HG03025 (cell line): ENCODE data around the gene MAPK8IP2.

Experiments
- ATAC-seq: cut with Tn5 transposase; IDR thresholded peaks from one replicate; pipeline ENCODE4 v1.9.1; 2021; ENCODE audit warnings: mild to moderate bottlenecking, moderate library complexity; ENCODE audit not compliant: unreplicated experiment, low FRiP score

MAPK8IP2 gene

DNA sequence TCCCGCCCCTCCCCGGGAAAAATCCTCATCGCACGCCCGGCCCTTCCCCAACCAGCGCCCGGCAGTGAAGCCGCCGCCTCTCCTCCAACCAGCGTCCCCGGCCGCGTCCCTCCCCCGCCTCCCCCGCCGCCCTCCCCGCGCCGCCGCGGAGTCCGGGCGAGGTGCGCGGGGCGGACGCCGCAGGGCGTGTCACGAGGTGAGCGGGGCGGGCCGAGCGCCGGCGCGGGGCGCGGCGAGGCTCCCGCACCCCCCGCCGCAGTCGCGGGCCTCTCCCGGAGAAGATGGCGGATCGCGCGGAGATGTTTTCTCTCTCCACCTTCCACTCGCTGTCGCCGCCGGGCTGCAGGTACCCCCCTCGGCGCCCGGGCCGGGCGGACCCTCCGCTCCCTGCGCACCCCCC, at the start of gene MAPK8IP2:
Gene MAPK8IP2, plus strand, starts transcription at position 256 of the 400 bp plus-strand sequence. Its CDS starts 26 bp downstream, at position 282.
- no peak for ATAC-seq

DNA sequence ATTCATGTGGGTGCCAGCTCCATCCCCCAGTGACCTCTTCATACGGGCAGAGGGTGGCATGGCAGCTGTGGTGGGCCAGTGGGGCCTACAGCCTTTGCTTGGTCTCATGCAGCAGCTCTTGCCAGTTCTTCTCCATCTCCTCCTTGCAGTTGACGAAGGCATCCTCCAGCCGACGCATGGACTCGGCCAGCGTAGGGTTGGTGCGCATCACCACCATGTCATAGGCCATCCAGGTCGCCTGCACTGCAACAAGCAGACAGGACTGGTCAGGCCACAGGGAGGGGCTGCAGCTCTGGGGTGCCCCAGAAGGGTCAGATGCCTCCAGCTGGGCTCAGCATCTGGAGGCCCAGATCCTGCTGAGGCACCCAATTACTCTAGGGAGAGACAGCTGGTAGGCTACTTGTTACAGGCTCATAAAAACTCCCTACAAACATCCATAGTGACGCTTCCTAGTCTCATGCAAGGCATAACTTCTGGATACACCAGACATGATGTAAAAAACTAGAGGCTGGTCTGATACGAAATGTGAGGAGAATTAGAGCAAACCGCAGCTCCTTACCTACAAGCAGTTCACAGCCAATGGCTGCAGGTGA, 49.3 kb upstream of the MAPK8IP2 start:
- ATAC-seq, result no peak

DNA sequence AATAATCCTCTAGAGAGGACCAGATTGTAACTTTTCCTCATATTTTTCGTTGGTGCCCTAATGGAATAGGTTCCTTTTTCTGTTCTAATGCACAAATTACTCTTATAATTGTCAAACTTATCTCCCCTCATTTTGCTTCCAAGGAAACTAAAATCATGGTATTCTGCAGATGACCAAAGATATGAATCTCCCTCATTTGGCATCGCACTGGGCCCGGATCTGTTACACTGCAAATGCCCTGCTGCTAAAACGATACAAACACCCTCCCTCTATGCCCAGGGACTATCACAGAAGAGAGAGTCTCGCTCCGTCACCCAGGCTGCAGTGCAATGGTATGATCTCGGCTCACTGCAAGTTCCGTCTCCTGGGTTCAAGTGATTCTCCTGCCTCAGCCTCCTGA, 47.3 kb upstream of the MAPK8IP2 start:
- ATAC-seq, result no peak

DNA sequence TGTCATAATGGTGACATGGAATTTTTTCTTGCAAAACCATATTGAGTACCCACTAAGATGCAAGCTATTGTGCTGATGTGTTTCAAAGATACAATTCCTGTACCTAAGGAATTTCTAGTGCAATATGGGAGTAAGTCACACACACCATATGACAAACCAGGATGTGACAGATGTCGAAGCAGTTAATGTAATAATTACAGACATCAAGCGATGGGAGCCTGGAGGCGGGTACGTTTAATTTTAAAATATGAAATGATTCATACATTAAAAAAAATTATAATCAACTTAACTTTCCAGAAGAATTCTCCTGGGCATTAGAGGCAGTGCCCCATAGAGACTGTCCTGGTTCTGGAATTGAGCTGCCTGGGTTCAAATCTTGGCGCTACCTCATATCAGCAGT, 43.9 kb upstream of the MAPK8IP2 start:
- ATAC-seq, result no peak

DNA sequence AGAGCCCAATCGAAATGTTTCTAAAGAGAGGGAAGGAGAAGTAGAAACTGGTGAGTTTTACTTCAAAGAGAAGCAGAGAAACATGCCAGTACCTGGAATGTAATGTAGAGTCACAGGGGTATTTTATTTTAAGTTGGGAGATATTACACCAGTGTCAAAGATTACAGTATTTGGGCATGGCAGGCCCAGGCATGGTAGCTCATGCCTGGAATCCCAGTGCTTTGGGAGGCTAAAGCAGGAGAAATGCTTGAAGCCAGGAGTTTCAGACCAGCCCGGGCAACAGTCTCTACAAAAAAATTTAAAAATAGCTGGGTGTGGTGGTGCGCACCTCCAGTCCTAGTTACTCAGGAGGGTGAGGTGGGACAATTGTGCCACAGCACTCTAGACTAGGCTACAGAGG, 40.6 kb upstream of the MAPK8IP2 start:
- ATAC-seq, result no peak

DNA sequence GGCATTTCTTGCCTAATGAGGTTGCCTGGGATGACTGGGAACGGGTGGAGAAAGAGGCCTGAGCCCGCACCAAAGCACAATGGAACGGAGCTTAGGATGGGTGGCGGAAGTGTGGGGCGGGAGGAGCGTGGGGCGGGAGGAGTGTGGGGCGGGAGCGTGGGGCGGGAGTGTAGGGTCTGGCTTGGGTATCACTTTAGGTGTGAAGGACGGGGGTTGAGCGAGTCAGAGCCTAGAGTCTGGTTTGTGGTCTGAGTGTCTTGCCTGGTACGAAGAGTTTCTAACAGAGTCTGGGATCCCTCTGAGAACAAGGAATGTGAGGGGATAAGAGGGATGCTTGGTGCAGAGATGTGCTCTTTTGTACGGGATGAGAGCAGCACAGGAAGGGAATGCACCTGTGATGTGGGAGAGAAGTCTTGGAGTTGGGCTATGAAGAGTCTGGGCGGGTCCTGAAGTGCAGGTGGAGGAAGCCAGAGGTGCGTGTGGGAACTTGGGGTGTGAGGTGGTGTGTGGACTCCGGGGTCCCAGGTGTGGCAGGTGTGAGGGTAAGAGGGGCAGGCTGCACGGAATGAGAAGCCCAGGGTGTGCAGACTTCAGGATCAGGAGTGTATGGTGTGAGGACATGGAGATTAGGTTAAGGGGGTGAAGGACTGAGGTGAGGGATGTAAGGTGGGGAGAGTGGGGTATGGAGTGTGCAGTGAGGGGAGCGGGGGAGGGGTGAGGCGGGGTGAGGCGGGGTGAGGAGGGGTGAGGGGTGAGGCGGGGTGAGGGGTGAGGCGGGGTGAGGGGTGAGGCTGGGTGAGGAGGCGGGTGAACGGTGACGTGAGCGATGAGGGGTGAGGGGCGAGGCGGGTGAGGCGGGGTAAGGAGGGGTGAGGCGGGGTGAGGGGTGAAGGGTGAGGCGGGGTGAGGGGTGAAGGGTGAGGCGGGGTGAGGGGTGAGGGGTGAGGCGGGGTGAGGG, 38.9 kb upstream of the MAPK8IP2 start:
- ATAC-seq, result no peak

DNA sequence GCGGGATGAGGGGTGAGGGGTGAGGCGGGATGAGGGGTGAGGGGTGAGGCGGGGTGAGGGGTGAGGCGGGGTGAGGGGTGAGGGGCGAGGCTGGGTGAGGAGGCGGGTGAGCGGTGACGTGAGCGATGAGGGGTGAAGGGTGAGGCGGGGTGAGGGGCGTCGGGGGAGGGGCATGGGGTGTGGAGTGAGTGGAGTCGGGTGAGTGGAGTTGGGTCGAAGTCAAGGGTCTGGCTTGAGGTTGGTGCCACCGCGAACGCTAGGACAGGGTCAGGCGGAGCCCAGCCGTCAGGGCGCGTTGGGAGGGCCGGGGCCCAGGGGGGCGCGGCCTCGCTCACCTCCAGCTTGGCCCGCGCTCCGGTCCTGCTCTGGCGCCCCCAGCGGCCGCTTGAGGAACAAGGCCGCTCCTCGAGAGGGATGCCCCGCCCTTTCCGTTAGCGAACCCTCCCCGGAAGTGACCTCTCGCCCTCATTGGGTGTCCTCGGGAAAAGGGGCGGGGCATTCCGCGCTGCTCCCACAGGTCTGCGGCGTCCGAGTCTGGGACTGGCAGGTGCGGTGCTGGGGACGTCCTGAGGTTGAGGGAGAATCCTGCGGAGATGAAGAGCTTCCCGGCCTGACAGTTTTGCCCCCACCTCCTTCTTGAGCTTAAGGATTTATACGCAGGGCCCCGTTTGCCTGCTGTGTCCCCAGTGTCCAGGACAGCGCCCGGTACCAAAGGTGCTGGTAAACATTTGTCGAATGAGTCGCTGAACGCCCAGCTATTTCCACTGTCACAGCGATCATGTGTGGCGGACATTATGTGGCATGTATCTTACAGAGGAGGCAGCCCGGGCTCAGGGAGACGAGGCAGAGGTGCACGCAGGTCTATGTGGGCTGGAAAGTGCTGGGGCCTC, 37.8 kb upstream of the MAPK8IP2 start, which contains the start of gene SYCE3:
Gene SYCE3, minus strand, starts transcription at position 397 of the 890 bp plus-strand sequence. CDS start 6,514 bp downstream, outside the sequence.
- peak; percentile 91 for ATAC-seq

DNA sequence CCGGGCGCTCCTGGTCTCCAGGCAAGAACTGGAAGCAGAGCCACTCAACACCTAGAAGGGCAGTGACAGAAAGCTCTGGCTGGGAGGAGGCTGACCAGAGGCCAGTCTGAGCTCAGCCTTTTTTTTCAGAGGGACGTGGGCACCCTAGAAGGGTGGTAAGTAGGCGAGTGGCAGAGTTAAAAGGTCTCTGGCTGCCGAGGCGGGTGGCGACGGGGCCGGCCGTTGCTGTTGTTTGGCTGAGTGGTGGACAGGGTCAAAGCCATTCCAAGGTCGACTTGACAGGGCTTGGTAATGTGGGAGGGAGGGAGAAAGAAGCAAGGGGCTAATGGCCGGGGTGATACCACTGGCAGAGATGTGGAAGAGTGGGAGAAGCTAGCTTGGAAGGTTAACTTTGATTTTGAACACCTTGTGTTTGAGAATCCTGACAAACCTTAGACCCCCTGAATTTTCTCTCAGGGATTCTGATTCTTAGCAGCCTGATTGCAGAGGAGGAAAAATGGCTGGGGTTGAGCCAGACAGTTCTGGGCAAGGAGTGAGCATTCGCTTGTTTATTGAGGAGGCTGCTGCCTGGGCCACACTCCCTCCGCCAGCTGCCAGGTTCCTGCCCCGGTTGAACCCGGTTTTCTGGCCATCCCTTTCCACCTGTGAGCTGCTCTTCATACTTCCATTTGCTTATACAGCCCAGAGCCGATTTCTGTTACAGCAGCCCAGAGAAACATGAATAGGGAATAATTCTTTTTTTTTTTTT, 37.0 kb upstream of the MAPK8IP2 start:
- ATAC-seq, result no peak

DNA sequence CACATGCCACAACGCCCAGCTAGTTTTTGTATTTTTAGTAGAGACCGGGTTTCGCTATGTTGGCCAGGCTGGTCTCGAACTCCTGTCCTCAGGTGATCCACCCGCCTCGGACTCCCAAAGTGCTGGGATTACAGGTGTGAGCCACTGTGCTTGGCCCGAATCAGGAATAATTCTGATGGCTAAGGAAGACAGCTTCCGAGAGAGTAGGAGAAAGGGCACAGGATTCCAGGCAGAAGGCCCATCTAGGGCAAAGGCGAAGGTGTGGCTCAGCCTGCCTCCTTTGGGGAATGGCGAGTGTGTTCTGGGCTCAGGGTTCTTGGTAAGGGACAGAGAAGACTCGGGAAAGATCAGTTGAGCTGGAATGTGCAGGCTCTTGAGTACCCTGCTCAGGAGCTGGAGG, 36.3 kb upstream of the MAPK8IP2 start:
- ATAC-seq, result no peak

DNA sequence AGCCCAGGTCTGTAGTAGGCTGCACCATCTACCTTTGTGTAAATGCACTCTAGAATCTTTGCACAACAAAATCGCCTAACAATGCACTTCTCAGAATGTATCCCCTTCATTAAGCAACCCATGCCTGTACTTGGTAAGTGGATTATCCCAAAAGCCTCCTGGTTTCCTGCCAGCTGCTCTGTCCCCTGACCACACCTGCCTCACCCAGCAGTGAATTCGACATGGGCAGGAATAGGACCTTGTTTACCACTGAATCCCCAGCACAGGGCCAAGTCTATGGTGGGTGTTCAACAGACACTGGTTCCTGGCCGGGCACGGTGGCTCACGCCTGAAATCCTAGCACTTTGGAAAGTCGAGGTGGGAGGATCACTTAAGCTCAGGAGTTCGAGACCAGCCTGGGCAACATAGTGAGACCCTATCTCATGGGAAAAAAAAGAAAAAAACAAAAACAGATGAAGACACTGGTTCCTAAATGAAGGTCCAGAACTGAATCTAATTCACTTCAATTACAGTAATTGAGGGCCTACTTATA, 32.8 kb upstream of the MAPK8IP2 start:
- no peak for ATAC-seq

DNA sequence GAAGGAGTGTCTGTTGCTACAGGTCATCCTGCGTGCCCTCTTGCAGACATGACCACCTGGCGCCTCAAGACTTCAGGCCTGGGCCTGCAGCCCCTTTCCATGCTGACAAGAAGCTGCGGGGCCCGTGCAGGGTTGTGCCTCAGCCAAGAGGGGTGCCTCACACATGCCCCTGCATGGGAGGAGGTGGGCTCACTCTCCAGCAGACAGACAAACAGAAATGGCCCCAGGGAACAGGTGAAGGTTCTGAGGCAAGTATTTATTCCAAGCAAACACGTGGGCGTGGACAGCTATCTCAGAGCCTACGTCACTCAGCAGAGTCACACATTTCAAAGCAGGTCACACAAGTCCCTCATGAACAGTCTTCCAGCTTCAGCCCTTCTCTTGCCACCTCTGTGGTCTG, 32.0 kb upstream of the MAPK8IP2 start:
- no peak for ATAC-seq

DNA sequence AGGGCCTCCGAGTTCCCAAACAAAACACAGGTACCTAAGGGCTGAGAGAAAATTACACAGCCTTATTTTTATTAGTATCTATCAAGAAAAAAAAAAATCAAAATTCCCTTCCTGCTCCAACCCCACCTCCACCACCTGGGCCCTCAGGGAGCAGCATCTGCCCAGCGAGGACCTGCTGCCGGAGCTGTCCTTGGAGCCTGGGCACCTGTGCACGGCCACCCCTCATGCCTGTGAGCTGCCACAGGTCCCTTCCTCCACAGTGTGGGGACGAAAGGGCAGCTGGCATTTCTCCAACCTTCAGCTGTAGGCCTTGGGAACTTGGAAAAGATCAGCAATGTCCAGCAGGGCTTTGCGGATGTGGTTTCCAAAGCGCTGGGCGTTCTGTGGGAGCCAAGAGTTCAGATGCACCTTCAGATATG, 31.5 kb upstream of the MAPK8IP2 start:
- ATAC-seq, result no peak

DNA sequence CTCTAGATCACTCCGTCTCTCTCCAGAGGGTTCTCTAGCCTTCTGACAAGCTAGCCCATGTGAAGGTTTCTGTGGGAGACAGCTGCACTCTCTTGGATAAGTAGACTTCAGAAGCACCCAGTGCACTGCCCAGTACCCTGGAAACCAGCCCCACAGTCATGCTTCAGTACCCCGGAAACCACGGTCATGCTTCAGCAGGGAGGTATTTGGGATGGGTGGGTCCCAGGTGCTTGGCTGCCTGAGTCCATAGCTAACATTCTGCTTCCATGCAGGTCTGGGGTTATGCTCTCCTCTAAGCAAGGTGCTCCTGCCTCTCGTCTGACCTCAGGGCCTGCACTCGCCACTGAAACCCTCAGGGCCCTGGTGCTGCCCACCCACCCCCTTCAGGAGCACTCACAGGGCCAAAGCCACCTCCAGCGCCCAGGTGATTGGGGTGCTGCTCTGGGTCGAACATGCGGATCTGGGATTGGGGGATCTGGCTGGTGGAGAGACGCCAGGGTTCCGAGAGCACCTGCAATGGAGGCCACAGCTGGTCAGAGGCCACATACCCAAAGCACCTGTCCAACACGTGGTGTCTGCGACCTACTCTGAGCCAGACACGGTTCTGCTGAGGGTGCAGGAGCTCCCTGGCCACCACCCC, 30.6 kb upstream of the MAPK8IP2 start:
- no peak for ATAC-seq

DNA sequence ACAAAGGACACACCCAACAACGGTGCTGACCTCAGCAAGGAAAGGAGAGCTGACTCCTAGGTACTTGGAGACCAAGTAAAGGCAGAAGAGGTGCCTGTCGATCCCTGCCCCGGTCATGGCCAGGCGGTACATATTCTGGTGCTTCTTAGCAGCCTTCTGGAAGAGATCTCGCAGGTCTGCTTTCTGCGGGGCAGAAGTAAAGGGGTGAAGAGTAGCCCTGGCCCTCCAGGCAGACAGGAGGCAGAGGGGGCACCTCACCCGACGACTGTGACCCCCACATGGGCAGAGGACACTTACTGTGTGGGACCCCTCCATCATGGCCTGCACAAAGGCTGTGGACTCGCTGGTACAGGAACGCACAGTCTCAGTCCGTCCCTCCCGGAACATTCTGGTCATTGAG, 29.7 kb upstream of the MAPK8IP2 start:
- no peak for ATAC-seq

DNA sequence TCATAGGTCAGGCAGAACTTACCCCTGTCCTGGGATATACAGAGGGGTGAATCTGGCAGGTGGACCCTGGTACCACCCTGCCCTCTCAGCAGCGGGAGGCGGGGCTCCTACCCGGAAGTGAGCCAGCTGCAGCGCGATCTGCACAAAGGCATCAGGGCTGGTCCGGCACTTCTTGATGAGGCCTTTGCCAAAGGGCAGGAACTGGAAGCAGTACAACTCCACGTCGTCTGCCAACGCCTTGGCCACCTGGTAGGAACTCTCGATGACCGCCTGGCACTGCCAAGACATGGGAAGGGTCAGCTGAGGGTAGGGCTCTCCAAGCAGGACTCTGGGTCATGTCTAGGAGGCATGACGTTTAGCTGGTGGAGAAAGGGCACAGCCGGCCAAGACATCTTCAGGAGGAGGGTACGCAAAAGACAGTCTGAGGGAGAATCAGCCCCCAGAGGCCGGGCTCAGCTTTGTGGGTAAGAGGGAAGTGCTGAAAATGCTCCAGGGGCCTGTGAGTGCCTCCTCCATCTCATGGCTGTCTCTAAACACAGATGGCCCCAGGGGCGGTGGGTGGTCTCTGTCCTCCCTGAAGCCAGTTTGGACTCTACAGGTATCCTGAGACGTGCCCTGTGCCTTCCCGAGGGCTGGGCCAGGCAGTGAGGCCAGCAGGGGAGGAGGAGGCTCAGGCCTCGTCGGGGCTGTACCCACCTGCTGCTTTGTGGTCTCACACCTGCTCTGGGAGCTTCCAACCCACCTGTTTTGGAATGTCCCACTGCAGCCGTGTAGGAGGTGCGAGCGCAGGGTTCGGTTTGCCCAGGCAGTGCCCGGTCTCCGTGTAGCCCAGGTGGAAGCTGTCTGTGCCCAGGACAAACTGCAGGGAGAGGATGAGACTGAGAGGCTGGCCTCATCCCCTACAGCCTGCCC, 29.1 kb upstream of the MAPK8IP2 start:
- ATAC-seq, result no peak

DNA sequence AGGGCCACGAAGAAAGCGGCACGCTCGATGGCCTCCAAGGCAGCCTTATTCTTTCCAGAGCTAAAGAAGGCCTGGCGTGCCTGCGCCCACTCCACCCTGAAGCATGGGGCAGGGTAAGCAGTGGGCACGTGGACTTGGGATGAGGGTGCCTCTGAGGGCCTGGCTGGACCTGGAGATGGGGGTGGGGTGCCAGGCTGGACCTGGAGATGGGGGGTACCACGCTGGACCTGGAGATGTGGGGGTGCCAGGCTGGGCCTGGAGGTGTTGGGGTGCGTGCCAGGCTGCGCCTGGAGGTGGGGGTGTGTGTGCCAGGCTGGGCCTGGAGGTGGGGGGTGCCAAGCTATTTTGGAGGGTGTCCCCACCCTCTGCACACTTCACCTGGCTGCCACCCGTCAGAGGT, 27.6 kb upstream of the MAPK8IP2 start:
- no peak for ATAC-seq

DNA sequence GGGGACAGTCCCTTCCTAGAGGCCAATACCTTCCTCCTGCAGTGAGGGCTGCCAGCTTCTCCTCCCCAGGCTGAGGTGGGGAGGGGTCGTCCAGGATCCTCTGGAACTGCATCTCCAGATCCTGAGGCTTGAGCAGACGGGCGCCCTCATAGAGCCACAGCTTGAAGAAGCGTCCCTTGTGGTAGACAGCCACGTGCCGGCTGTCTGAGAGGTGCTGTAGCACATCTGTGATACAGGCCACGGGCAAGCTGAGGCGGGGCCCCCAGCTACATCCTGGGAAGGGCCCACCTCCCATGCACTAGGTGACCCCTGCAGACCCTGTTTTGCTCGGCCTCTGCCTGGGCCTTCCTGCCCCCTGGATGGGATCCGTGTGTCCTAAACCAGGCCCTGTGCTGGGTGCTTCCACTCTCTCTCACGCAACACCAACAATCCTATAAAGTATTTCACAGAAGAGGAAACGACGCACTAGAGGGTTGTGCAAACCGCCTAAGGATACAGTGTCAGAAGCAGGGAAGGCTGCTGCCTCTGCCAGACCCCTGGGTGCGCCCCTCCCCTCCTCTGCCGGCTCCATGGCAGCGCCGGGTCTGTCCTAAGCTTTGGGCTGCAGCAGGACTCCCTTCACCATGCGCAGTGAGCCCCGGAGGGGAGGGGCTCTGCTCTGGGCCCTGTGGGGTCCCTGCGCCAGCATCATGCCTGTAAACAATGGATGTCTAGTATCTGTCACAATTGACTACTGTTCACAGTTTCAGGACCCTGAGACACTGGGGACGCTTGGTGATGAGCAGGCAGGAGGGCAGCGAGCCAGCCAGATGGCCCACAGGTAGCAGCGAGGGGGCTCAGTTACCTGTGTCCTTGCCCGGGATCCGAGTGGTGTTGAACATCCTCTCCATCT, 26.9 kb upstream of the MAPK8IP2 start:
- ATAC-seq, result no peak
